Gastroesophageal sphincter (tissue), 3 donors: ENCODE measurements around the gene ZIM2.

Source experiments
- POLR2A ChIP-seq, 2 donors: fragments of 450-650 bp; IDR thresholded peaks; one replicate each; pipeline ENCODE4 v1.6.1; 2017; ENCODE audit warnings: antibody characterized with exemption in 2 of 2, mild to moderate bottlenecking in 2 of 2, moderate library complexity in 1 of 2
- TF ChIP-seq, protein P1 (sequence below), 4 experiments: fragments of 200-600 bp in 2 of 4; fragments of 450-650 bp in 2 of 4; sonication (generic) in 1 of 4; IDR thresholded peaks; one replicate each; pipeline ENCODE4 v1.5.1; 2017 to 2019; ENCODE audit warnings: antibody characterized with exemption in 4 of 4, mild to moderate bottlenecking in 2 of 4, moderate library complexity in 2 of 4

DNA sequence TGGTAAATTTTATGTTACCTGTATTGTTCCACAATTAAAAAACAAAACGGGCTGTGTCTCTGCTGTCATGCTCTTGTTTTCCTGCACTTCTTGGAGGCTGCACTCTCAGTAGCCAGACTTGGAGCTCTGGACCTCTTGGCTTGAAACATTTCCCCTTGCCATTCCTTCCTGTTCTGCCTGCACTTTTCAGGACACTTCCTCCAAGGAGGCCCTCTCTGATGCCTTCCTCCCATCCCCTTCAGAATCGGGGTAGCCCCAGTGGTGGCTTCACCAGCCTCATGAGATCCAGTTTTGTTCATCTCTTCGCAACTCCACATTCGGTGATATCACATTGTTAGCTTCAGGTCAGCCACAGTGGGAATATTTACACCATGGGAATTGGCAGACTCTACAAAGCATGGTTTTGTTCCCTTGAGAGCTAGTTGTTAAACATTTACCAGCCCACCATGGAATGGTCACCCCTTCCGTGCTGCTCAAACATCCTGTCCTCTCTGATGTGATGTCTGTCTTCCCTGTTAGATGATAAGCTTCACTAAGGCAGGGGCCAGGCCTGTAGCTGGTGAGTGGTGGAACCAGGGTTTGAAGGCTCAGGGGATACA, 40.2 kb upstream of the ZIM2 start:
- no peak for TF ChIP-seq POLR2A (IDR thresholded peaks at IDR 0.05)
- TF ChIP-seq, protein P1, sequence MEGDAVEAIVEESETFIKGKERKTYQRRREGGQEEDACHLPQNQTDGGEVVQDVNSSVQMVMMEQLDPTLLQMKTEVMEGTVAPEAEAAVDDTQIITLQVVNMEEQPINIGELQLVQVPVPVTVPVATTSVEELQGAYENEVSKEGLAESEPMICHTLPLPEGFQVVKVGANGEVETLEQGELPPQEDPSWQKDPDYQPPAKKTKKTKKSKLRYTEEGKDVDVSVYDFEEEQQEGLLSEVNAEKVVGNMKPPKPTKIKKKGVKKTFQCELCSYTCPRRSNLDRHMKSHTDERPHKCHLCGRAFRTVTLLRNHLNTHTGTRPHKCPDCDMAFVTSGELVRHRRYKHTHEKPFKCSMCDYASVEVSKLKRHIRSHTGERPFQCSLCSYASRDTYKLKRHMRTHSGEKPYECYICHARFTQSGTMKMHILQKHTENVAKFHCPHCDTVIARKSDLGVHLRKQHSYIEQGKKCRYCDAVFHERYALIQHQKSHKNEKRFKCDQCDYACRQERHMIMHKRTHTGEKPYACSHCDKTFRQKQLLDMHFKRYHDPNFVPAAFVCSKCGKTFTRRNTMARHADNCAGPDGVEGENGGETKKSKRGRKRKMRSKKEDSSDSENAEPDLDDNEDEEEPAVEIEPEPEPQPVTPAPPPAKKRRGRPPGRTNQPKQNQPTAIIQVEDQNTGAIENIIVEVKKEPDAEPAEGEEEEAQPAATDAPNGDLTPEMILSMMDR (IDR thresholded peaks at IDR 0.05): no peak
